PFSK-1 (cell line): ENCODE results near the gene IMPA2. TPM values are rescaled to one million over a fixed set of nuclear protein-coding genes. Genes with fewer than 3 reads are reported as not detected.

Source experiments
- FOXP2 ChIP-seq: optimal IDR thresholded peaks from 2 replicates; pipeline ENCODE3; 2011; ENCODE audit warnings: borderline replicate concordance, control low read depth, inconsistent platforms; ENCODE audit not compliant: insufficient read depth; ENCODE audit errors: extremely low read length, extremely low read depth
- POLR2AphosphoS5 ChIP-seq: IDR thresholded peaks from 2 replicates; pipeline ENCODE4 v1.6.1; 2012; ENCODE audit warnings: low read depth, mild to moderate bottlenecking, control low read depth, low read length, moderate library complexity
- REST ChIP-seq, 2 experiments: IDR thresholded peaks; 2 replicates each; pipeline versions ENCODE4 v1.6.1 to v1.8.0; 2011 to 2012; ENCODE audit warnings: low read depth in 2 of 2, low read length in 2 of 2, control low read depth in 1 of 2, inconsistent platforms in 1 of 2, mild to moderate bottlenecking in 1 of 2, moderate library complexity in 1 of 2; ENCODE audit not compliant: insufficient read depth in 1 of 2
- SIN3A ChIP-seq: IDR thresholded peaks from 2 replicates; pipeline ENCODE4 v1.6.1; 2012; ENCODE audit warnings: mild to moderate bottlenecking, low read length, moderate library complexity, borderline replicate concordance; ENCODE audit not compliant: insufficient read depth
- TAF1 ChIP-seq: IDR thresholded peaks from 2 replicates; pipeline ENCODE4 v1.6.1; 2012; ENCODE audit warnings: low read length, control low read depth, borderline replicate concordance; ENCODE audit not compliant: insufficient read depth
- polyA plus RNA-seq: library from polyadenylated mRNA; unstranded; fragments of >200 nt; gene quantifications from one replicate; pipeline ENCODE4 v1.2.1, GENCODE V29; 2012; ENCODE audit warnings: low read depth, missing spikeins; ENCODE audit not compliant: insufficient read length

The IMPA2 gene
- 14.6 TPM for polyA plus RNA-seq

GRCh38 chr18:11981192-11981542, at the start of gene IMPA2:
IMPA2 (plus strand) TSS chr18:11981507; CDS start chr18:11981670, 163 bp downstream.
- TF ChIP-seq SIN3A, result 0 out of 2 replicates have a peak, but pooled peaks have one; percentile 5
- TF ChIP-seq TAF1, result 0 out of 2 replicates have a peak, but pooled peaks have one; percentile 49
- TF ChIP-seq FOXP2, result peak; percentile 0
- no peak for TF ChIP-seq POLR2AphosphoS5
- no peak for TF ChIP-seq REST (IDR thresholded peaks at IDR 0.05; ENCODE audit: insufficient read depth in 1 of 2, low read depth in 2 of 2, low read length in 2 of 2)

- TF ChIP-seq REST (IDR thresholded peaks at IDR 0.05; ENCODE audit: insufficient read depth in 1 of 2, low read depth in 2 of 2, low read length in 2 of 2) (no peak), POLR2AphosphoS5 (no peak), TAF1 (no peak), FOXP2 (no peak), SIN3A (no peak)
These were observed 48.9 kb upstream of the IMPA2 start for GRCh38 chr18:11932393-11932792.

- TF ChIP-seq TAF1, result no peak
- TF ChIP-seq REST (IDR thresholded peaks at IDR 0.05; ENCODE audit: insufficient read depth in 1 of 2, low read depth in 2 of 2, low read length in 2 of 2), result no peak
- no peak for TF ChIP-seq SIN3A
- TF ChIP-seq POLR2AphosphoS5, result no peak
- TF ChIP-seq FOXP2, result no peak
These were observed 43.3 kb upstream of the IMPA2 start for GRCh38 chr18:11937874-11938478.

GRCh38 chr18:11940956-11941355, 40.4 kb upstream of the IMPA2 start:
- TF ChIP-seq REST (IDR thresholded peaks at IDR 0.05; ENCODE audit: insufficient read depth in 1 of 2, low read depth in 2 of 2, low read length in 2 of 2) (no peak), SIN3A (no peak), POLR2AphosphoS5 (no peak), FOXP2 (no peak), TAF1 (no peak)
